ENCODE measurements around the gene SSH3.

DNA sequence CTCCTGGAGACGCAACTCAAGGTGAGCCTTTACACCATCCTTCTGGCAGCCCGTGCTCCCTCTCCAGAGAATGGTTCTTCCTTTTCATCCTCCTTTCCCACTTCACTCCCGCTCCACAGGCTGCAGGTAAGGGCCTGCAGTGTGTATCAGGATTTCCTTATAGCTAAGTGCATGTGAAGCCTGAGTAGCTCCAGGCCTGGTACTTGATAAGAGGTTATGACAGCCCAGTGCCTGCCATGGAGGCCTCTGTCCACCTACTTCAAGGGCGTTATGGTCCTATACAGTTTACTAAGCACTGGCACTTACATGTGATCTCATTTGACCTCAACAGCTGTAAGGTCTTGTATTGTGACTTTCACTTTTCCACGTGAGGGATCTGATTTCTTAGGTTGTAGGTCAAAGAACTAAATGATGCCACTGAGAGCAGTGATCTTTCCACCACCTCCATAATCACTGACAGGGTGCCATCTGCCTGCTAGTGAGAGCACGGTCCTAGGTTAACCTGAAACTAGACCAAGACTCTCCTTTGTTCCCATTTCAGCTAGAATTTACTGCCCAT lies 18.1 kb downstream of the SSH3 start:
- TF ChIP-seq, protein P1, sequence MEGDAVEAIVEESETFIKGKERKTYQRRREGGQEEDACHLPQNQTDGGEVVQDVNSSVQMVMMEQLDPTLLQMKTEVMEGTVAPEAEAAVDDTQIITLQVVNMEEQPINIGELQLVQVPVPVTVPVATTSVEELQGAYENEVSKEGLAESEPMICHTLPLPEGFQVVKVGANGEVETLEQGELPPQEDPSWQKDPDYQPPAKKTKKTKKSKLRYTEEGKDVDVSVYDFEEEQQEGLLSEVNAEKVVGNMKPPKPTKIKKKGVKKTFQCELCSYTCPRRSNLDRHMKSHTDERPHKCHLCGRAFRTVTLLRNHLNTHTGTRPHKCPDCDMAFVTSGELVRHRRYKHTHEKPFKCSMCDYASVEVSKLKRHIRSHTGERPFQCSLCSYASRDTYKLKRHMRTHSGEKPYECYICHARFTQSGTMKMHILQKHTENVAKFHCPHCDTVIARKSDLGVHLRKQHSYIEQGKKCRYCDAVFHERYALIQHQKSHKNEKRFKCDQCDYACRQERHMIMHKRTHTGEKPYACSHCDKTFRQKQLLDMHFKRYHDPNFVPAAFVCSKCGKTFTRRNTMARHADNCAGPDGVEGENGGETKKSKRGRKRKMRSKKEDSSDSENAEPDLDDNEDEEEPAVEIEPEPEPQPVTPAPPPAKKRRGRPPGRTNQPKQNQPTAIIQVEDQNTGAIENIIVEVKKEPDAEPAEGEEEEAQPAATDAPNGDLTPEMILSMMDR (IDR thresholded peaks at IDR 0.05; ENCODE audit: insufficient read depth, low read depth, low read length) = no peak
- no peak for TF ChIP-seq EZH2 (IDR thresholded peaks at IDR 0.05; ENCODE audit: insufficient read depth, low read length)
